ENCODE data around the gene TBX5.

- TF ChIP-seq CTCF (optimal IDR thresholded peaks at IDR 0.05 in 1 of 3, IDR thresholded peaks at IDR 0.05 in 1 of 3, conservative IDR thresholded peaks at IDR 0.05 in 1 of 3; ENCODE audit: extremely low read depth in 1 of 3, insufficient read depth in 2 of 3, low read length in 3 of 3) (no peak), EZH2 (IDR thresholded peaks at IDR 0.05; ENCODE audit: low read length) (peak; percentile 19)
Measured at GRCh38 chr12:114444422-114445279, 38.7 kb upstream of the TBX5 start.
